ENCODE results near the gene FAM200C.

GRCh38 chr5:160432196-160432595 is 32.3 kb upstream of the FAM200C start:
- TF ChIP-seq CTCF (IDR thresholded peaks at IDR 0.05; ENCODE audit: insufficient read depth, low read length, poor library complexity, severe bottlenecking) (no peak), EZH2phosphoT487 (conservative IDR thresholded peaks at IDR 0.05; ENCODE audit: low read length) (no peak)

All from SU-DHL-6 (cell line).